Neutrophil (primary cell): ENCODE measurements around the gene HK1.
A peak's percentile ranks its signal among the peaks of the same experiment; 100 is the strongest.

Source experiments
- H3K27ac ChIP-seq: fragments of 200-600 bp; sonication (generic); 2 replicates; pipeline ENCODE4 v1.5.1; 2016; ENCODE audit warnings: mild to moderate bottlenecking, moderate library complexity
- H3K27me3 ChIP-seq: fragments of 200-600 bp; sonication (generic); 2 replicates; pipeline ENCODE4 v1.6.0; 2016; ENCODE audit warnings: mild to moderate bottlenecking
- H3K36me3 ChIP-seq: fragments of 200-600 bp; sonication (generic); 2 replicates; pipeline ENCODE4 v1.5.1; 2017
- H3K4me1 ChIP-seq, 2 experiments: fragments of 200-600 bp in 1 of 2; sonication (generic) in 1 of 2; 1 replicate in 1 of 2; 2 replicates in 1 of 2; pipeline versions ENCODE4 v1.5.1 to v1.6.1; 2013 to 2016; ENCODE audit warnings: low read depth in 1 of 2, low read length in 1 of 2, mild to moderate bottlenecking in 1 of 2, moderate library complexity in 1 of 2; ENCODE audit not compliant: control insufficient read depth in 1 of 2, insufficient read depth in 1 of 2
- H3K4me3 ChIP-seq, 2 experiments: fragments of 200-600 bp in 1 of 2; sonication (generic) in 1 of 2; 1 replicate in 1 of 2; 2 replicates in 1 of 2; pipeline ENCODE4 v1.5.1; 2013 to 2016; ENCODE audit warnings: low read depth in 1 of 2, low read length in 1 of 2, mild to moderate bottlenecking in 1 of 2, moderate library complexity in 1 of 2
- H3K9me3 ChIP-seq: fragments of 200-600 bp; sonication (generic); 2 replicates; pipeline ENCODE4 v1.5.1; 2016
- TF ChIP-seq, protein P1 (sequence below): fragments of 200-600 bp; sonication (generic); IDR thresholded peaks from 2 replicates; pipeline ENCODE4 v1.5.1; 2016; ENCODE audit warnings: antibody characterized with exemption

The HK1 gene

DNA sequence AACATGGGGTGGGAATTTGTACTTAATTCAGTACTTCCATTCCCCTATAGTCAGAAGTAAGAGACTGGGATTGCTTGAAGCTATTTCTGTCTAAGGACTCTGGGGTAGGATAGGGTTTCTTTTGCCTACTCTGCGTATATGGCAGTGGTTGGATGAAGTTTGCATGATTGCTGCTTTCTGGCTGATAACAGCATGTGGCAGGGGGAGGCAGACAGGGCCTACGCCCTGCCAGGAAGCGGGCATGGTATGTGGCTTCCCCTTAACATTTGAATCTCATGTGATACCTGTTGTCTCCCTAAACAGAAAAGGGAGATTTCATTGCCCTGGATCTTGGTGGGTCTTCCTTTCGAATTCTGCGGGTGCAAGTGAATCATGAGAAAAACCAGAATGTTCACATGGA, 81.3 kb downstream of the HK1 start:
- peaks cover 9% of the 10 kb centered on the region for H3K36me3 ChIP-seq
- H3K27me3 ChIP-seq = no peaks in the 10 kb centered on the region
- TF ChIP-seq, protein P1, sequence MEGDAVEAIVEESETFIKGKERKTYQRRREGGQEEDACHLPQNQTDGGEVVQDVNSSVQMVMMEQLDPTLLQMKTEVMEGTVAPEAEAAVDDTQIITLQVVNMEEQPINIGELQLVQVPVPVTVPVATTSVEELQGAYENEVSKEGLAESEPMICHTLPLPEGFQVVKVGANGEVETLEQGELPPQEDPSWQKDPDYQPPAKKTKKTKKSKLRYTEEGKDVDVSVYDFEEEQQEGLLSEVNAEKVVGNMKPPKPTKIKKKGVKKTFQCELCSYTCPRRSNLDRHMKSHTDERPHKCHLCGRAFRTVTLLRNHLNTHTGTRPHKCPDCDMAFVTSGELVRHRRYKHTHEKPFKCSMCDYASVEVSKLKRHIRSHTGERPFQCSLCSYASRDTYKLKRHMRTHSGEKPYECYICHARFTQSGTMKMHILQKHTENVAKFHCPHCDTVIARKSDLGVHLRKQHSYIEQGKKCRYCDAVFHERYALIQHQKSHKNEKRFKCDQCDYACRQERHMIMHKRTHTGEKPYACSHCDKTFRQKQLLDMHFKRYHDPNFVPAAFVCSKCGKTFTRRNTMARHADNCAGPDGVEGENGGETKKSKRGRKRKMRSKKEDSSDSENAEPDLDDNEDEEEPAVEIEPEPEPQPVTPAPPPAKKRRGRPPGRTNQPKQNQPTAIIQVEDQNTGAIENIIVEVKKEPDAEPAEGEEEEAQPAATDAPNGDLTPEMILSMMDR = no peak
- peaks cover 36 to 37% of the 10 kb centered on the region in 2 experiments for H3K4me1 ChIP-seq
- no peaks in the 10 kb centered on the region for H3K9me3 ChIP-seq
- H3K4me3 ChIP-seq = peak overlapping the region; percentile 4 to 13
- peak overlapping the region; percentile 82 for H3K27ac ChIP-seq

DNA sequence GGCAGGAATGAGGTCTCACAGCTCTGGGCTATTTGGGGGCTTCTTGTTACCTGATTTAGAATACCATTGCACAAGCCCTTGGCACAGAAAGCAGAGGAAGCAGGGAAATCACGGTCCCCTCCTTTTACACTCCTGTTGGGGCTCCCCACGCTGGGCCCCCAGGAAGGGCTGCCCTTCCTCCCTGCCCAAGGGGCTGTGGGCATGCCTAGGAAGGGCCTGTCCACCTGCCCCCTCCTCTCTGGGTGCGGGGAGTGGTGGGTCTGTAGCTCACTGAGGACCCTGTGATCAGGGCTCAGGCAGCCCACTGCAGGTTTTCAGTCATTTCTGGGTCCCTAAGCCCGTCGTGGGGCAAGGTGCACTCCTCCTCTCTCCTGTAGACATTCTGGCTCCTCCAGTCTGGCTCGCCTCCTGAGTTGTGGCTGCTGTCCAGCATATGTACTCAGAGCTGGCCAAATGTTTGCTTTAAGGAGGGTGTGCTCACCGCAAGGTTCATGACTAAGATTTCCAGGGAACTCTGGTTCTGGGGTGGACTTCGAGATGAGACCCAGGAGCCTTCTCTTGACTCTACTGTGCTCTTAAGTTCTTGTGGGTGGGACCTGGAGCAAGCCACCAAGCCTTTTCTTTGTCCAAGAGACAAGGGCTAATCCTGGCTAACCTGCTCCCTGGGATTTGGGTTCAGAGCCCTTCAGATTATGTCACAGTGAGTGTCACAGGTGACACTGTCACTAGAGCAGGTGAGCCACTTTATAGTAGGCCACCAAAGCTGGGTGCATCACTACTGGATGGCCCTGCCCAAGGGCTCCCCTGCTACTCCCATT, 82.4 kb downstream of the HK1 start:
- Histone ChIP-seq H3K4me1 (peaks cover 31 to 33% of the 10 kb centered on the region in 2 experiments), H3K4me3 (no peak overlapping the region), H3K27me3 (no peaks in the 10 kb centered on the region), H3K36me3 (peaks cover 19% of the 10 kb centered on the region), H3K27ac (peak overlapping the region; percentile 82), H3K9me3 (no peaks in the 10 kb centered on the region)
- TF ChIP-seq, protein P1 = no peak

DNA sequence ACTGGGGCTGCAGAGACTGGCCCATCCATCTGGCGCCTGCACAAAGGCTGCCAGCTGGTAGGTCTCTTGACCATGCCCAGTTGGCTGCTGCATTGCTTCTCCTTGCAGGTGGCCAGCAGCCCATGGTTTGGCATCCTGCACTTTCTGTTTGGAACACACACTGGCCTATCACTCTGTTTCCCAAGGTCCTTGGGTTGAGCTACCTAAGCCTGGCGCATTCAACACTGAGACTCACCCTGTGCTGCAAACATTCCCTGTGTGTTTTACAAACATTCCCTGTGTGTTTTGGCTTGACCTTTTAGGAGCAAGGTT, 83.0 kb downstream of the HK1 start:
- no peak overlapping the region for H3K27ac ChIP-seq
- TF ChIP-seq, protein P1 = no peak
- peaks cover 31 to 33% of the 10 kb centered on the region in 2 experiments for H3K4me1 ChIP-seq
- H3K36me3 ChIP-seq = peaks cover 25% of the 10 kb centered on the region
- H3K27me3 ChIP-seq = no peaks in the 10 kb centered on the region
- no peak overlapping the region for H3K4me3 ChIP-seq
- H3K9me3 ChIP-seq = no peaks in the 10 kb centered on the region

DNA sequence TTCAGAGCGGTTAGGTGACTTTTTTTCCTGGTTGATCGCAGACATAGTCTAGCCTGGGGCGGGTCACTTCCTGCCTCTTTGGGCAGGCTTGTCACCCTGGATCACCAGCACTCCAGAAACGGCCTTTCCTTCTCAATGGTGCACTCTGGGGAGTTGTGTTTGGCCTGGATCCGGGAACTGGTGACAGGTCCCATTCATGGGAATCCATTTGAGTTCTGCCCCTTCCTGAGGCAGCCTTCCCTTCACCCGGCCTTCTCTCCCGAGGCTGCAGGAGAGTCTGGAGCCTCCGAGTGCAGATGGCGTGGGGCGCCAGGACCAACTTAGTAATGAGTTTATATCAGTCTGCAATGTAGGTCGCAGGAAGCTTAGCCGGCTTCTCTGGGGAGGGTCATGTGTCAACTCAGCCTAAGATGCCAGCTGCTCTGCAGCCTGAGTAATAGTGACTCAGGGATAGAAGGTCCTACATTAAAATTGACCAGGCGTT, 84.2 kb downstream of the HK1 start:
- peaks cover 37% of the 10 kb centered on the region for H3K36me3 ChIP-seq
- H3K27me3 ChIP-seq = no peaks in the 10 kb centered on the region
- peaks cover 31 to 33% of the 10 kb centered on the region in 2 experiments for H3K4me1 ChIP-seq
- H3K9me3 ChIP-seq = no peaks in the 10 kb centered on the region
- H3K4me3 ChIP-seq = no peak overlapping the region
- no peak overlapping the region for H3K27ac ChIP-seq
- TF ChIP-seq, protein P1 = no peak

DNA sequence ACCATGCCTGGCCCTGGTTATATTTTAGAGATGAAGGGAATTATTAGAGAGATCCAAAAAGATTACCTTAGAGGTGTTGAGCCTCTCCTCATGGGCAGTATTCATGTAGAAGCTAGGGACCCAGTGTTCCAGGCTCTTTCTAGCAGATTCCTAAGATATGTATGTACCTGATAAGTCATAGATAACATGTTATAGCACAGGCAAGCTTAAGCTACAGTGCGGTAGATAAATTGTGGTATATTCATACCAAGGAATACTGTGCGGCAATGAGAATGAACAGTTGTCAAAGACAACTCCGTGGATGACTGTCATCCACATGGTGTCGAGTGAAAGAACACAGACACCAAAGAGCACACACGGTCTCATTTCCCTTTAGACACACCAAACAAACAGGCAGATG, 85.4 kb downstream of the HK1 start:
- Histone ChIP-seq H3K4me3 (no peak overlapping the region), H3K9me3 (no peaks in the 10 kb centered on the region), H3K4me1 (peaks cover 21 to 26% of the 10 kb centered on the region in 2 experiments), H3K27me3 (no peaks in the 10 kb centered on the region), H3K36me3 (peaks cover 45% of the 10 kb centered on the region), H3K27ac (no peak overlapping the region)
- TF ChIP-seq, protein P1 = no peak
